ENCODE results near the gene CHST11. TPM values are rescaled to one million over a fixed set of nuclear protein-coding genes. Genes with fewer than 3 reads are reported as not detected.

CHST11 gene
- total and polyA plus RNA-seq, 9 of the 15 experiments (the other 6 are each of a cell fraction or from before 2014, with no cell fraction given), result 2.3 to 38.7 (median 15.0) TPM

GRCh38 chr12:104467346-104467837 is 10.6 kb downstream of the CHST11 start (continued):
- TF ChIP-seq HBP1 (CRISPR knock-in tag; IDR thresholded peaks at IDR 0.05) (0 out of 2 replicates have a peak, but pooled peaks have one; percentile 38), MXI1 (IDR thresholded peaks at IDR 0.05; ENCODE audit: low read depth, low read length) (peak; percentile 67; the same call in 1 of the 2 replicates), ZBTB11 (CRISPR knock-in tag; IDR thresholded peaks at IDR 0.05) (peak in 1 of 3 experiments; percentile 84; a peak in 2 of 6 replicates), BDP1 (IDR thresholded peaks at IDR 0.05; ENCODE audit: insufficient read depth, insufficient read length) (no peak), SIRT6 (IDR thresholded peaks at IDR 0.05; ENCODE audit: low read depth, low read length) (no peak), HOMEZ (CRISPR knock-in tag; IDR thresholded peaks at IDR 0.05) (0 out of 2 replicates have a peak, but pooled peaks have one; percentile 68), RAD21 (CRISPR knock-in tag; conservative IDR thresholded peaks at IDR 0.05 in 1 of 2, IDR thresholded peaks at IDR 0.05 in 1 of 2) (peak; percentile 21 to 23; a peak in 2 of 4 replicates), ZNF212 (CRISPR knock-in tag; IDR thresholded peaks at IDR 0.05) (0 out of 2 replicates have a peak, but pooled peaks have one; percentile 48), ZNF584 (CRISPR knock-in tag; IDR thresholded peaks at IDR 0.05; ENCODE audit: low read depth) (peak; percentile 87; the same call in 1 of the 2 replicates), CC2D1A (IDR thresholded peaks at IDR 0.05) (peak; percentile 99), HLTF (IDR thresholded peaks at IDR 0.05) (peak; percentile 87), ZNF280B (CRISPR knock-in tag; IDR thresholded peaks at IDR 0.05) (no peak), ZNF830 (CRISPR knock-in tag; IDR thresholded peaks at IDR 0.05) (no peak), SIX5 (IDR thresholded peaks at IDR 0.05; ENCODE audit: borderline replicate concordance in 1 of 2, insufficient read depth in 1 of 2, low read depth in 1 of 2, low read length in 2 of 2) (no peak), YY1 (IDR thresholded peaks at IDR 0.05; ENCODE audit: borderline replicate concordance in 1 of 3, control insufficient read depth in 1 of 3, extremely low read depth in 1 of 3, insufficient read depth in 3 of 3, insufficient read length in 1 of 3, insufficient replicate concordance in 2 of 3, low read depth in 1 of 3, low read length in 2 of 3) (no peak), XRCC4 (IDR thresholded peaks at IDR 0.05; ENCODE audit: extremely low read depth, insufficient read depth, insufficient read length) (no peak)
